ENCODE data around the gene NCLN. TPM values are rescaled to one million over a fixed set of nuclear protein-coding genes. Genes with fewer than 3 reads are reported as not detected.
"Not testable (repeated sequence)": the region's sequence is repeated elsewhere in the genome, so short reads cannot be mapped to it uniquely, and the experiment has no call there.

NCLN gene
- polyA plus RNA-seq, 3 donors from 2014 or later, result 22.8 to 58.8 (median 55.2) TPM

DNA sequence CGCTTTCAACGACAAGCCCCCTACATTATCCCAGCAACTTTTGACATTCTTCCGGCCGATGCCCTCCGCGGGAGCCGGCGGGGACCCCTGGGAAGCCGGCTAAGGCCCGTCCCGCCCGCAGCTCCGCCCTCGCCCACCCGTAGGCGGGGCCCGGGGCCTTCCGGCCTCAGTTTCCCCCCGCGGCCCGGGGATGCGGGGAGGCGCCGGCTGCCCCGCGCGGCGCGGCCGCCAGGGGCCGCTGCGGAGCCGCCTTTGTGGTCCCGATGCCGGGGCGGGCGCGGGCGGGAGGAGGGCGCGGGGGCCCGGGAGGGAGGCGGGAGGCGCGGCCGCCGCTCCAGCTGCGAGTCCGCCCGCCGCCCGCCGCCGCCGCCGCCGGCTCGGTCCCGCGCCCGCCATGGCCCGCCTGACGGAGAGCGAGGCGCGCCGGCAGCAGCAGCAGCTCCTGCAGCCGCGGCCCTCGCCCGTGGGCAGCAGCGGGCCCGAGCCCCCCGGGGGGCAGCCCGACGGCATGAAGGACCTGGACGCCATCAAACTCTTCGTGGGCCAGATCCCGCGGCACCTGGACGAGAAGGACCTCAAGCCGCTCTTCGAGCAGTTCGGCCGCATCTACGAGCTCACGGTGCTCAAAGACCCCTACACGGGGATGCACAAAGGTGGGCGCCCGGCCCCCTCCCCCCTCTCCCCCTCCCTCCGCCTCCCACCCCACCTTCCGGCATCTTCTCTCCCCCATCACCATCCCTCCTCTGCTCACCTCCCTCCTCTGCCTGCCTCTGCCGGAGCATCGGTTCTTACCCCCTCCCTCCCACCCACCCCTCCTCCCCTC, 38.8 kb downstream of the NCLN start, which contains the start of gene CELF5:
Gene CELF5, plus strand, starts transcription at position 316 of the 823 bp plus-strand sequence. Its CDS starts 79 bp downstream, at position 395.
- Mint-ChIP-seq H3K27ac (no peak within 1 kb of the TSS), H3K4me1 (peaks cover 0 to 3% of the 10 kb centered on the region in 2 donors), H3K9me3 (no peaks in the 10 kb centered on the region), H3K27me3 (ENCODE audit: low read depth in 3 of 3) (peaks cover 9 to 18% (median 14%) of the 10 kb centered on the region in 3 donors), H3K4me3 (peak within 1 kb of the TSS; percentile 41 to 67 (median 63)), H3K36me3 (no peaks in the 10 kb centered on the region)
- peak; percentile 50 to 56 (median 53) for DNase-seq

DNA sequence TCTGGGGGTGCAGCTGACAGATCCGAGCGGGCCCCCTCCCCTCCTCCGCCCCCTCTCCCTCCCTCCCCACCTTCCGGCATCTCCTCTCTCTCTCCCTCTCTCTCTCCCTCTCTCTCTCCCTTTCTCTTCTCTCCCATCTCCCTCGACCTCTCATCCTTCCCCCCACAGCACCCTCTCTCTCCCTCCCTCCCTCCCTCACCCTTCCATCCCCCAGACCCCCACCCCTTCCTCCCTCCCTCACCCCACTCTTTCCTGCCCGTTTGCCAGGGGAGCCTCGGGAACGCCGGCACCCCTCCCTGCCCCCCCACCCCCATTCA, 39.4 kb downstream of the NCLN start:
- Mint-ChIP-seq H3K9me3 (no peaks in the 10 kb centered on the region), H3K4me1 (peaks cover 0 to 3% of the 10 kb centered on the region in 2 donors), H3K27me3 (ENCODE audit: low read depth in 3 of 3) (peaks cover 9 to 20% (median 12%) of the 10 kb centered on the region in 3 donors), H3K27ac (no peak overlapping the region), H3K4me3 (peak overlapping the region in 1 of 5 donors; percentile 27), H3K36me3 (no peaks in the 10 kb centered on the region)
- DNase-seq, result no peak

DNA sequence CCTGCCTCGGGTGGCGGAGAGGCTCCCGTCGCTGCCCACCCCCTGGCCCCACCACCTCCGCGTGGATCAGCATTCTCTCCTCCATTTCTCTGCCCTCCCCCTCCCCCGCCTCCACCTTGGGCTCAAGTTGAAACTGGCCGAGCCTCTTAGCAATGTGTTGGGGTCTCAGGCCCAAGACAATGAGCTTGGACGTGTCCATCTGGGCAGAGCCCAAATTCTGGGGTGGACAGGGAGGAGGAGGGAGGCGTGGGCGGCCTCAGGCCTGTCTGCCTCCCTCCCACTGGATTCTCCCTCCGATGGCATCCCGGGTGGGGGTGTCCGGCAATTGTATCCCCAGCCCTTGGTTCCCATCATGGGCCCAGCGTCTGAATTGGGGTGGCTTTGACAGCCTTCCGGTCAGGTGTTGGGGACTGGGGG, 40.0 kb downstream of the NCLN start:
- Mint-ChIP-seq H3K27ac (no peak overlapping the region), H3K9me3 (no peaks in the 10 kb centered on the region), H3K27me3 (ENCODE audit: low read depth in 3 of 3) (peaks cover 7 to 20% (median 12%) of the 10 kb centered on the region in 3 donors), H3K36me3 (no peaks in the 10 kb centered on the region), H3K4me1 (peaks cover 0 to 3% of the 10 kb centered on the region in 2 donors), H3K4me3 (no peak overlapping the region)
- no peak for DNase-seq

DNA sequence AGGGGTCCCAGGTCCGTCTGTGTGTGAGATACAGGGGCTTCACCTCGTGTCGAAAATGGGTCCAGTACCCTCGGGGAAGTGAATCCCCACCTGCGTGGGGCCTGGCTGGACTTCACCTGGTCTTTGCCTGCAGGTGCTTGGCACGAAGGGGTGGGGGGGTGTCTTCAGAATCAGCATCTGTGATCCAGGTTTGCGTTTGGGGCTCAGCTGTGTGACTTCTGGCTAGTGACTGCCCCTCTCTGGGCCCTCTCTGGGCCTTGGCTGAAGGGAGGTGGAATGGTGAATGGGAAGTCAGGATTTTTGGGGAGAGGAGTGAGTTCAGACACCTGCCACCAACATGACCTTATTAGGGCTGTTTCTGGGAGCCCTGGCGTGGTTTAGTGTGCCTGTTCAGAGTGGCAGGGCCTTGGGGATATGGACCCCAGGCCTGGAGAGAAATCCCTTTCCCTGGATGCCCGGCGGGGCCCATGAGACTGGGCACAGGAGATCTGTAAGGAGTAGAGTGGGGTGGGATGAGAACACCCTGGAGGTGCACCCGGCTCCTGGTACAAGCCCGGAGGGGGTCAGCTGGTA, 41.4 kb downstream of the NCLN start:
- H3K4me1 Mint-ChIP-seq, result peaks cover 0 to 3% of the 10 kb centered on the region in 2 donors
- peaks cover 5 to 18% (median 12%) of the 10 kb centered on the region in 3 donors for H3K27me3 Mint-ChIP-seq (ENCODE audit: low read depth in 3 of 3)
- DNase-seq, result no peak
- H3K36me3 Mint-ChIP-seq, result peaks cover 0 to 4% (median 0%) of the 10 kb centered on the region in 3 donors
- H3K4me3 Mint-ChIP-seq, result no peak overlapping the region
- no peak overlapping the region for H3K27ac Mint-ChIP-seq
- H3K9me3 Mint-ChIP-seq, result no peaks in the 10 kb centered on the region

- Mint-ChIP-seq H3K4me1 (peaks cover 0 to 2% of the 10 kb centered on the region in 2 donors), H3K4me3 (no peak overlapping the region), H3K27ac (no peak overlapping the region), H3K27me3 (ENCODE audit: low read depth in 3 of 3) (peaks cover 5 to 18% (median 12%) of the 10 kb centered on the region in 3 donors), H3K36me3 (peaks cover 0 to 4% (median 0%) of the 10 kb centered on the region in 3 donors), H3K9me3 (no peaks in the 10 kb centered on the region)
- no peak for DNase-seq
Observed at GRCh38 chr19:3229346-3229743, 43.6 kb downstream of the NCLN start.

DNA sequence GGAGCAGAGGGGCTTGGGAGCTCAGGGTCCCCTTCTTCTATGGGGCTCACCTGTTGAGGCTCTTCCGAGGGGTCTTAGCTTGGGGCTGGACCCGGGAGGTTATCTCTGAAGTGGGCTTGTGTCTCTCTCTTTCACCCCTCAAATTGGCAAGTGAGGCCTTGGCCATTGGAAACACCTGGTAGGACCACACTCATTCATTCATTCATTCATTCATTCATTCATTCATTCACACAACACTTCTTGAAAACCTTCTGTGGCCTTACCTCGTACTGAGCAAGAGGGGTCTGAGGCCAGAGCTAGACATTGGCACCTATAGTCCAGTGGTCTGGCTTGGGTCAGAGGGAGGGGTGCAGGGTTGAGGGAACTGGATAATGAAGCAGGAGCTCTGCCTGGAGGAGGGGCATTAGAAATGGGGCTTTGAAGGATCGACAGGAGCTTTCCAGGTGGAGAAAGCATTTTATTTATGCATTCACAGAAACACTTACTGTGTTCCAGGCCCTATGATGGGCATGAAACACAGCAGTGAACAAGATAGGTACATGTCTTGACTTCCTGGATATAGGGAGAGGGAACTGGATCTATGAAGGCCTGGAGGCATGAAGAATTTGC, 44.3 kb downstream of the NCLN start:
- Mint-ChIP-seq H3K27ac (no peak overlapping the region), H3K27me3 (ENCODE audit: low read depth in 3 of 3) (peaks cover 5 to 18% (median 14%) of the 10 kb centered on the region in 3 donors), H3K36me3 (peaks cover 0 to 4% (median 0%) of the 10 kb centered on the region in 3 donors), H3K9me3 (no peaks in the 10 kb centered on the region), H3K4me1 (peaks cover 0 to 2% of the 10 kb centered on the region in 2 donors), H3K4me3 (no peak overlapping the region)
- DNase-seq, result no peak

DNA sequence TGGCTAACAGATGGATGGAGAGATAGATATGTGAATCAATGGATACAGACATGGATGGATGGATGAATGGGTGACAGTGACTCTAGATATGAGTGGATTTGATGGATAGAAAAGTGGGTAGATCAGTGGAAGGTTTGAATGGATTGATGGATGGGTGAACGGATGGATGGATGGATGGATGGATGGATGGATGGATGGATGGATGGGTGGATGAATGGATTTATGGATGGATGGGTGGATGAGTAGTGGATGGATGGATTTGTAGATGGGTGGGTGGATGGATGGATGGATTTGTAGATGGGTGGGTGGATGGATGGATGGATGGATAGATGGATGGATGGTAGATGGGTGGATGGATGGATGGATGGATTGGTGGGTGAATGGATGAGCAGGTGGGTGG, 45.6 kb downstream of the NCLN start:
- H3K4me1 Mint-ChIP-seq, result peaks cover 0 to under 1% of the 10 kb centered on the region in 2 donors
- no peaks in the 10 kb centered on the region for H3K9me3 Mint-ChIP-seq
- peaks cover 0 to 4% (median 0%) of the 10 kb centered on the region in 3 donors for H3K36me3 Mint-ChIP-seq
- no peak overlapping the region for H3K27ac Mint-ChIP-seq
- no peak for DNase-seq
- peaks cover 5 to 18% (median 11%) of the 10 kb centered on the region in 3 donors for H3K27me3 Mint-ChIP-seq (ENCODE audit: low read depth in 3 of 3)
- no peak overlapping the region for H3K4me3 Mint-ChIP-seq

- Mint-ChIP-seq H3K27ac (no peak overlapping the region), H3K36me3 (peaks cover 0 to 4% (median 0%) of the 10 kb centered on the region in 3 donors), H3K4me3 (no peak overlapping the region), H3K27me3 (ENCODE audit: low read depth in 3 of 3) (peaks cover 4 to 7% (median 4%) of the 10 kb centered on the region in 3 donors), H3K4me1 (no peaks in the 10 kb centered on the region), H3K9me3 (no peaks in the 10 kb centered on the region)
- DNase-seq, result no peak
Observed at GRCh38 chr19:3233116-3233515, 47.4 kb downstream of the NCLN start.

GRCh38 chr19:3233831-3234230, 48.1 kb downstream of the NCLN start:
- Mint-ChIP-seq H3K4me1 (no peaks in the 10 kb centered on the region), H3K27ac (no peak overlapping the region), H3K36me3 (peaks cover 0 to 4% (median 0%) of the 10 kb centered on the region in 3 donors), H3K4me3 (no peak overlapping the region), H3K27me3 (ENCODE audit: low read depth in 3 of 3) (peaks cover 4 to 7% (median 4%) of the 10 kb centered on the region in 3 donors), H3K9me3 (no peaks in the 10 kb centered on the region)
- no peak for DNase-seq

DNA sequence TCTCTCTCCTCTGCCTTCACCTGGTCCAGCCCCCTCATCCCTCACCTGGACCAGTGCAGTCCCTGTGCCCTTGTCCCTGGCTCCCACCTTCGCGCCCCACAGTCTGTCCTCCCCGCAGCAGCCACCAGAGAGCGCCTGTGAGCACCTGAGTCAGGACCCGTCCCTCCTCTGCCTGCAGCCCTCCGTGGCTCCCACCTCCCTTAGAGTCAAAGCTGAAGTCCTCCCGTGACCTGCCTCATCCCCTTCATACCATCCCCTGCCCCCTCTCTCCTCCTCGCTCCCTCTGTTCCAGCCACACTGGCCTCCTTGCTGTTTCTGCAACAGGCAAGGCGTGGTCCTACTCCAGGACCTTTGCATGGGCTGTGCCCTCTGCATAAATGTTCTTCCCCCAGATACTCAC, 49.1 kb downstream of the NCLN start:
- Mint-ChIP-seq H3K27ac (no peak overlapping the region), H3K9me3 (no peaks in the 10 kb centered on the region), H3K4me1 (no peaks in the 10 kb centered on the region), H3K27me3 (ENCODE audit: low read depth in 3 of 3) (peaks cover 2 to 8% (median 4%) of the 10 kb centered on the region in 3 donors), H3K4me3 (no peak overlapping the region), H3K36me3 (peaks cover 0 to 4% (median 0%) of the 10 kb centered on the region in 3 donors)
- no peak for DNase-seq

- H3K4me3 Mint-ChIP-seq; H3K9me3 Mint-ChIP-seq; H3K27ac Mint-ChIP-seq; H3K36me3 Mint-ChIP-seq; H3K27me3 Mint-ChIP-seq (ENCODE audit: low read depth in 3 of 3); H3K4me1 Mint-ChIP-seq; DNase-seq: not testable (repeated sequence)
Observed at GRCh38 chr19:3235604-3236003, 49.9 kb downstream of the NCLN start.

DNA sequence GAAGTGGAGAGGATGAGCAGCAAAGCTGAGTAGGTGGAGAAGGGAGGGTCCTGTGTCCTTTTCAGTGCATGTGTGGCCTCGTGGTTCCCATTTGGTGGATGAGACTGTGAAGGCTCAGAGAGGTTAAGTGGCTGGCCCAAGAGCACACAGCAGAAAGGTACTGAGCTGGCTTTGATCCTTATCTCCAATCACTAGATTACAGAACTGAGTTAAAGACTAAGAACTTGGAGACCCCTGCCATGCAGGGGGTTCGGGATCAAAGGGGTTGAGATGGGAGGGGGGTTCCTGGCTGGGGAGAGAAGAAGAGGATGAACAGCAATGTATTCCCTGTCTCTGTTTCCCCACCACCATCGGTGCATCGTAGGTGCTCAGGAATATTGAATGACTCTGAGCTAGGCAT, 50.5 kb downstream of the NCLN start:
- DNase-seq, result no peak
- Mint-ChIP-seq H3K27me3 (ENCODE audit: low read depth in 3 of 3) (peaks cover 2 to 8% (median 4%) of the 10 kb centered on the region in 3 donors), H3K9me3 (no peaks in the 10 kb centered on the region), H3K27ac (no peak overlapping the region), H3K4me1 (no peaks in the 10 kb centered on the region), H3K4me3 (no peak overlapping the region), H3K36me3 (peaks cover 0 to 4% (median 0%) of the 10 kb centered on the region in 3 donors)

DNA sequence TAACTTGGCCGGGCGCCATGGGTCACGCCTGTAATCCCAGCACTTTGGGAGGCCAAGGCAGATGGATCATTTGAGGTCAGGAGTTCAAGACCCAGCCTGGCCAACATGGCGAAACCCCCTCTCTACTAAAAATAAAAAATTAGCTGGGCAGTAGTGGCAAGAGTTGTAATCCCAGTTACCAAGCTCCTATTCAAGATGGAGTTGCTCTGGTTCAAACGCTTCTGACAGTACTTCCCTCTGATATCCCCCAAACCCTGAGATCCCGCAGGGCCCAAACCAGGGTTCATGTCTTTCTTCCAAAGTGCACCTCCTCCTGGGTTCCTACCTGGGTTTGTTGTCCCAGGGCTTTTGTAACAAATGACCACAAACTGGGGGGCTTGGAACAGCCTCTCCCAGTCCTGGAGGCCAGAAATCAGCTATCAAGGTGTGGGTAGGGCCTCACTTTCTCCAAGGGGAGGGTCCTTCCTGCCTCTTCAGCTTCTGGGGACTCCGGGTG, 52.4 kb downstream of the NCLN start:
- Mint-ChIP-seq H3K4me3 (no peak overlapping the region), H3K27ac (no peak overlapping the region), H3K36me3 (no peaks in the 10 kb centered on the region), H3K9me3 (no peaks in the 10 kb centered on the region), H3K4me1 (no peaks in the 10 kb centered on the region), H3K27me3 (ENCODE audit: low read depth in 3 of 3) (peaks cover 2 to 10% (median 4%) of the 10 kb centered on the region in 3 donors)
- no peak for DNase-seq

DNA sequence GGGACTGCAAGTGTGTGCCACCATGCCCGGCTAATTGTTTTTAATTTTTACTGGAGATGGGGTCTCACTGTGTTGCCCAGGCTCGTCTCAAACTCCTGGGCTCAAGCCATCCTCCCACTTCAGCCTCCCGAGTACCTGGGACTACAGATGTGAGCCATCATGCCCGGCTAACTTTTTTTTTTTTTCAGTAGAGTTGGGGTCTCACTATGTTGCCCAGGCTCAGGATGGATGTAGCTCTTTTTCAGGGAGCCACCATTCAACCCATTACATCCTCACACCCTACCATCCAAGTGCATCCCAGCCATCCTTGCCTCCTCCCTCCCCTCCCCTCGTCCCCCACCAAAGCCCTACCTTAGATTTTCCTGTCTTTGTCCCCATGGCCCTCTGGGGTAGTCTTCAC, 53.6 kb downstream of the NCLN start:
- H3K27ac Mint-ChIP-seq, result no peak overlapping the region

More for the DNA sequence above, 53.6 kb downstream of the NCLN start:
- no peak for DNase-seq
- Mint-ChIP-seq H3K4me3 (no peak overlapping the region), H3K36me3 (no peaks in the 10 kb centered on the region), H3K27me3 (ENCODE audit: low read depth in 3 of 3) (peaks cover 2 to 10% (median 4%) of the 10 kb centered on the region in 3 donors), H3K4me1 (no peaks in the 10 kb centered on the region), H3K9me3 (no peaks in the 10 kb centered on the region)

Measured in immature natural killer cell (primary cell).